HepG2 (cell line): ENCODE measurements around the gene ZC3H18. TPM values are rescaled to one million over a fixed set of nuclear protein-coding genes. Genes with fewer than 3 reads are reported as not detected.

ENCODE experiments used
- ATF7-NPFF ChIP-seq: sonication (generic); formaldehyde crosslinking; IDR thresholded peaks from 2 replicates; pipeline ENCODE4 v1.8.1; 2023; ENCODE audit warnings: mild to moderate bottlenecking, low read depth, missing genetic modification reagents, moderate library complexity
- BCLAF1 ChIP-seq: fragments of 450-650 bp; IDR thresholded peaks from 2 replicates; pipeline ENCODE4 v1.6.1; 2017; ENCODE audit warnings: mild to moderate bottlenecking
- MEIS2 ChIP-seq: sonication (generic); formaldehyde crosslinking; IDR thresholded peaks from 2 replicates; pipeline ENCODE4 v1.9.0; 2021; ENCODE audit warnings: mild to moderate bottlenecking, missing genetic modification reagents
- NFAT5 ChIP-seq: sonication (generic); formaldehyde crosslinking; IDR thresholded peaks from 2 replicates; pipeline ENCODE4 v1.4.0; 2020; ENCODE audit warnings: missing genetic modification reagents
- RFX3 ChIP-seq: IDR thresholded peaks from 2 replicates; pipeline ENCODE4 v1.6.1; 2016; ENCODE audit warnings: missing biosample characterization, missing genetic modification reagents
- SMAD1 ChIP-seq: sonication (generic); formaldehyde crosslinking; IDR thresholded peaks from 2 replicates; pipeline ENCODE4 v1.4.0; 2020; ENCODE audit warnings: missing genetic modification reagents, low read depth, mild to moderate bottlenecking, borderline replicate concordance
- TEAD2 ChIP-seq: sonication (generic); formaldehyde crosslinking; IDR thresholded peaks from 2 replicates; pipeline ENCODE4 v1.9.0; 2021; ENCODE audit warnings: missing genetic modification reagents
- TOPORS ChIP-seq: sonication (generic); formaldehyde crosslinking; IDR thresholded peaks from 2 replicates; pipeline ENCODE4 v1.8.0; 2023; ENCODE audit warnings: mild to moderate bottlenecking, missing genetic modification reagents
- ZBTB44 ChIP-seq: sonication (generic); formaldehyde crosslinking; IDR thresholded peaks from 2 replicates; pipeline ENCODE4 v1.4.0; 2020; ENCODE audit warnings: missing genetic modification reagents
- ZNF230 ChIP-seq: sonication (generic); formaldehyde crosslinking; IDR thresholded peaks from 2 replicates; pipeline ENCODE4 v1.4.0; 2020; ENCODE audit warnings: mild to moderate bottlenecking, missing genetic modification reagents
- ZNF34 ChIP-seq: sonication (generic); formaldehyde crosslinking; IDR thresholded peaks from 2 replicates; pipeline ENCODE4 v1.4.0; 2020; ENCODE audit warnings: mild to moderate bottlenecking, missing genetic modification reagents, borderline replicate concordance
- ZNF770 ChIP-seq: sonication (generic); formaldehyde crosslinking; IDR thresholded peaks from 2 replicates; pipeline ENCODE4 v1.5.0; 2020; ENCODE audit warnings: mild to moderate bottlenecking, missing genetic modification reagents
- ZNF780A ChIP-seq: sonication (generic); formaldehyde crosslinking; IDR thresholded peaks from 2 replicates; pipeline ENCODE4 v1.8.0; 2022; ENCODE audit warnings: mild to moderate bottlenecking, missing genetic modification reagents, moderate library complexity
- ZNF879 ChIP-seq: sonication (generic); formaldehyde crosslinking; IDR thresholded peaks from 2 replicates; pipeline ENCODE4 v1.8.1; 2023; ENCODE audit warnings: missing genetic modification reagents
- polyA plus RNA-seq, 8 experiments: library from polyadenylated mRNA; depleted of rRNA in 3 of 8; stranded (reverse) in 7 of 8; unstranded in 1 of 8; fragments of >200 nt; fragmentation: Illumina TruSeq in 4 of 8; extraction: Trizol in 4 of 8; gene quantifications; 2 replicates each; pipeline versions ENCODE4 v1.2.1 to v1.2.3, GENCODE V29; 2011 to 2016; ENCODE audit warnings: low read depth in 4 of 8, missing spikeins in 1 of 8, mixed read lengths in 1 of 8; ENCODE audit not compliant: insufficient read depth in 1 of 8
- total RNA-seq, 5 experiments: library from RNA; depleted of rRNA; stranded (reverse); fragments of >200 nt; fragmentation: Illumina TruSeq; extraction: Trizol; gene quantifications; 2 replicates each; pipeline ENCODE4 v1.2.3, GENCODE V29; 2016; ENCODE audit warnings: low read depth in 1 of 5

Gene ZC3H18
- total and polyA plus RNA-seq, 2 of the 13 experiments (the other 11 are each of a cell fraction or from before 2014, with no cell fraction given) = 11.2 to 27.4 TPM

- TF ChIP-seq ZBTB44 (CRISPR knock-in tag) (no peak), ZNF230 (peak; percentile 73; the same call in 1 of the 2 replicates), ZNF780A (peak; percentile 69; the same call in 1 of the 2 replicates), BCLAF1 (no peak), RFX3 (CRISPR knock-in tag) (no peak), TEAD2 (no peak), ZNF879 (CRISPR knock-in tag) (no peak), MEIS2 (CRISPR knock-in tag) (peak; percentile 27; the same call in 1 of the 2 replicates), SMAD1 (CRISPR knock-in tag) (no peak; the same call in 1 of the 2 replicates), ZNF34 (no peak), NFAT5 (CRISPR knock-in tag) (no peak), TOPORS (CRISPR knock-in tag) (0 out of 2 replicates have a peak, but pooled peaks have one; percentile 13), ZNF770 (CRISPR knock-in tag) (no peak), ATF7-NPFF (no peak)
These were observed 79.9 kb downstream of the ZC3H18 start (continued) for GRCh38 chr16:88649924-88650748.
